ENCODE results near the gene CLMN.

The CLMN gene

GRCh38 chr14:95294834-95295599 is 24.7 kb downstream of the CLMN start:
- no peaks in the 10 kb centered on the region for H3K36me3 ChIP-seq
- no peak for DNase-seq
- no peaks in the 10 kb centered on the region for H3K27me3 ChIP-seq (ENCODE audit: insufficient read depth, low read depth, severe bottlenecking)
- no peak for TF ChIP-seq CTCF (IDR thresholded peaks at IDR 0.05; ENCODE audit: low read depth, low read length)
- no peak overlapping the region for H3K4me3 ChIP-seq (ENCODE audit: low read depth, low read length)
- H3K27ac ChIP-seq = no peak overlapping the region
- no peaks in the 10 kb centered on the region for H3K9me3 ChIP-seq (ENCODE audit: severe bottlenecking)

GRCh38 chr14:95294320-95294719 is 25.4 kb downstream of the CLMN start:
- no peak for DNase-seq
- H3K9me3 ChIP-seq (ENCODE audit: severe bottlenecking) = no peaks in the 10 kb centered on the region
- no peaks in the 10 kb centered on the region for H3K36me3 ChIP-seq
- no peak for TF ChIP-seq CTCF (IDR thresholded peaks at IDR 0.05; ENCODE audit: low read depth, low read length)
- H3K27ac ChIP-seq = no peak overlapping the region
- H3K27me3 ChIP-seq (ENCODE audit: insufficient read depth, low read depth, severe bottlenecking) = no peaks in the 10 kb centered on the region
- no peak overlapping the region for H3K4me3 ChIP-seq (ENCODE audit: low read depth, low read length)

GRCh38 chr14:95293449-95293848 is 26.3 kb downstream of the CLMN start:
- no peaks in the 10 kb centered on the region for H3K27me3 ChIP-seq (ENCODE audit: insufficient read depth, low read depth, severe bottlenecking)
- no peak overlapping the region for H3K27ac ChIP-seq
- no peak for DNase-seq
- peaks cover 2% of the 10 kb centered on the region; the same call in 1 of the 2 replicates for H3K36me3 ChIP-seq
- no peak overlapping the region for H3K4me3 ChIP-seq (ENCODE audit: low read depth, low read length)
- peak; percentile 13; the same call in 1 of the 2 replicates for TF ChIP-seq CTCF (IDR thresholded peaks at IDR 0.05; ENCODE audit: low read depth, low read length)
- H3K9me3 ChIP-seq (ENCODE audit: severe bottlenecking) = no peaks in the 10 kb centered on the region

- TF ChIP-seq CTCF (IDR thresholded peaks at IDR 0.05; ENCODE audit: low read depth, low read length) = no peak
These were observed 26.9 kb downstream of the CLMN start for GRCh38 chr14:95292660-95293425.

GRCh38 chr14:95291859-95292542 is 27.7 kb downstream of the CLMN start:
- Histone ChIP-seq H3K27me3 (ENCODE audit: insufficient read depth, low read depth, severe bottlenecking) (no peaks in the 10 kb centered on the region), H3K36me3 (peaks cover 2% of the 10 kb centered on the region; the same call in 1 of the 2 replicates), H3K27ac (no peak overlapping the region), H3K9me3 (ENCODE audit: severe bottlenecking) (no peaks in the 10 kb centered on the region), H3K4me3 (ENCODE audit: low read depth, low read length) (no peak overlapping the region)
- no peak for DNase-seq
- no peak for TF ChIP-seq CTCF (IDR thresholded peaks at IDR 0.05; ENCODE audit: low read depth, low read length)

More at GRCh38 chr14:95292660-95293425, 26.9 kb downstream of the CLMN start:
- H3K4me3 ChIP-seq (ENCODE audit: low read depth, low read length) = no peak overlapping the region
- no peaks in the 10 kb centered on the region for H3K27me3 ChIP-seq (ENCODE audit: insufficient read depth, low read depth, severe bottlenecking)
- no peak overlapping the region for H3K27ac ChIP-seq
- peaks cover 2% of the 10 kb centered on the region; the same call in 1 of the 2 replicates for H3K36me3 ChIP-seq
- DNase-seq = no peak
- H3K9me3 ChIP-seq (ENCODE audit: severe bottlenecking) = no peaks in the 10 kb centered on the region

Measured in WERI-Rb-1 (cell line).